ENCODE measurements around the gene ESRRG. TPM values are rescaled to one million over a fixed set of nuclear protein-coding genes. Genes with fewer than 3 reads are reported as not detected.

Gene ESRRG
- total RNA-seq, result 10 to 100 TPM in 1 of 7 donors, 1 to 10 TPM in 6; 1.3 to 11.9 (median 2.8) TPM
- polyA plus RNA-seq, result under 1 TPM; 0.29 to 0.42 (median 0.30) TPM
- long read RNA-seq, donor 1, result 0 reads
- long read RNA-seq, donor 2, result 0 reads

DNA sequence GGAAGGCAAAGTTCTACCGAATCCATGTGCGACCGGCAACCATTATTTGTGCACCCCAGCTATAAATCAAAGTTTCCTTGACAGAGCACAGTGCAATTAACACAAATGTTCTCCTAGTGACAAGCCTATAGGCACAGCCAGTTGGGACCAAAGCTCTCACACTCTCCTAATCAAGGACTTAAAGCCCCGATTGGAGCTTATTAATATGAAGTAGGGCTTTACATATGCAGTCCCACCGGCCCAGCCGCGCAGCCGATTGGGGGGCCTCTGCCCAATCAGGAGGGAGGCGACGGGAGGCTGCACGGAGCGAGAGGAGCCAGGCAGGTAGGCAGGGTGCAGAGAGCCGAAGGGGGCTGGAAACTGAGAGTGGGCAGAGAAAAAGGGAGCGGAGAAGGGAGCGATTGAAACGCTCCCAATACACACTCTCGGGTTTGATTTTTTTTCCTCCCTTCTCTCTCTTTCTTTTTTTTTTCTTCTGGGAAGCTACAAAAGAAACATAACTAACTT is at the start of gene ESRRG:
TSS of gene ESRRG (minus strand) at position 156 of the 507 bp plus-strand sequence. CDS start at position 26, 130 bp downstream.
- TF ChIP-seq, protein P1, sequence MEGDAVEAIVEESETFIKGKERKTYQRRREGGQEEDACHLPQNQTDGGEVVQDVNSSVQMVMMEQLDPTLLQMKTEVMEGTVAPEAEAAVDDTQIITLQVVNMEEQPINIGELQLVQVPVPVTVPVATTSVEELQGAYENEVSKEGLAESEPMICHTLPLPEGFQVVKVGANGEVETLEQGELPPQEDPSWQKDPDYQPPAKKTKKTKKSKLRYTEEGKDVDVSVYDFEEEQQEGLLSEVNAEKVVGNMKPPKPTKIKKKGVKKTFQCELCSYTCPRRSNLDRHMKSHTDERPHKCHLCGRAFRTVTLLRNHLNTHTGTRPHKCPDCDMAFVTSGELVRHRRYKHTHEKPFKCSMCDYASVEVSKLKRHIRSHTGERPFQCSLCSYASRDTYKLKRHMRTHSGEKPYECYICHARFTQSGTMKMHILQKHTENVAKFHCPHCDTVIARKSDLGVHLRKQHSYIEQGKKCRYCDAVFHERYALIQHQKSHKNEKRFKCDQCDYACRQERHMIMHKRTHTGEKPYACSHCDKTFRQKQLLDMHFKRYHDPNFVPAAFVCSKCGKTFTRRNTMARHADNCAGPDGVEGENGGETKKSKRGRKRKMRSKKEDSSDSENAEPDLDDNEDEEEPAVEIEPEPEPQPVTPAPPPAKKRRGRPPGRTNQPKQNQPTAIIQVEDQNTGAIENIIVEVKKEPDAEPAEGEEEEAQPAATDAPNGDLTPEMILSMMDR (IDR thresholded peaks at IDR 0.05 in 8 of 11, conservative IDR thresholded peaks at IDR 0.05 in 3 of 11), result no peak
- TF ChIP-seq POLR2AphosphoS5 (IDR thresholded peaks at IDR 0.05), result peak in 2 of 3 donors; percentile 34 to 77
- Histone ChIP-seq H3K4me3 (peak within 1 kb of the TSS; percentile 5 to 64 (median 30)), H3K4me1 (peaks cover 0 to 8% (median 0%) of the 10 kb centered on the region in 6 donors), H3K27ac (peak within 1 kb of the TSS in 2 of 8 donors; percentile 47 to 49), H3K27me3 (replicated peaks in 1 of 7) (peaks cover 0 to 28% (median 0%) of the 10 kb centered on the region in 7 donors), H3K36me3 (no peaks in the 10 kb centered on the region), H3K9me3 (no peaks in the 10 kb centered on the region)
- intact Hi-C loops (cut with DNase I; ENCODE audit: low total_unique reads), result no loop called here
- DNase-seq, result peak; percentile 78
- WGBS, 5 donors, result 2 to 4% (median 3%) methylated on average over 17 of the region's 17 CpGs

DNA sequence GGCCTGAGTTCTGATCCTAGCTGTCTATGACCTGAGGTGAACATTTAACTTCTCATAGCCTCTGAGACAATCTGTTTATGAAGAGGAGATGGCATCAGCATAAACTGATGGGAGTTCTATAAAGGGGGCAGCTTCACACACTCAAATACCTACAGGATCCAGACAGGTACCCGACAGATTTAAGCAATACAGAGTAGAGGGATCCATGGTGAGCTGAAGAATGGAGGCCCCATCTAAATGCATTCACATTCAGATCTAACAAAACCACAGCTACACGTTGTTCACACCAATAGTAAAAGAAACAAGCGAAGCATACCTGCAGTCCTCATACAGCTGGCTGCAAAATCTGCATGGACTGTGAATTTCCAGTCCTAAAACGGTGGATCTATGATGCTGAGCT is 48.7 kb upstream of the ESRRG start:
- Histone ChIP-seq H3K4me3 (no peak overlapping the region), H3K27ac (no peak overlapping the region), H3K4me1 (no peaks in the 10 kb centered on the region), H3K9me3 (no peaks in the 10 kb centered on the region), H3K36me3 (no peaks in the 10 kb centered on the region), H3K27me3 (replicated peaks in 1 of 7) (no peaks in the 10 kb centered on the region)
- DNase-seq, result no peak
- TF ChIP-seq, protein P1 (IDR thresholded peaks at IDR 0.05 in 8 of 11, conservative IDR thresholded peaks at IDR 0.05 in 3 of 11), result no peak
- no peak for TF ChIP-seq POLR2A (IDR thresholded peaks at IDR 0.05)
- intact Hi-C loops (cut with DNase I; ENCODE audit: low total_unique reads), result no loop called here
- WGBS, 5 donors, result 54 to 78% (median 61%) methylated on average over 4 of the region's 4 CpGs

DNA sequence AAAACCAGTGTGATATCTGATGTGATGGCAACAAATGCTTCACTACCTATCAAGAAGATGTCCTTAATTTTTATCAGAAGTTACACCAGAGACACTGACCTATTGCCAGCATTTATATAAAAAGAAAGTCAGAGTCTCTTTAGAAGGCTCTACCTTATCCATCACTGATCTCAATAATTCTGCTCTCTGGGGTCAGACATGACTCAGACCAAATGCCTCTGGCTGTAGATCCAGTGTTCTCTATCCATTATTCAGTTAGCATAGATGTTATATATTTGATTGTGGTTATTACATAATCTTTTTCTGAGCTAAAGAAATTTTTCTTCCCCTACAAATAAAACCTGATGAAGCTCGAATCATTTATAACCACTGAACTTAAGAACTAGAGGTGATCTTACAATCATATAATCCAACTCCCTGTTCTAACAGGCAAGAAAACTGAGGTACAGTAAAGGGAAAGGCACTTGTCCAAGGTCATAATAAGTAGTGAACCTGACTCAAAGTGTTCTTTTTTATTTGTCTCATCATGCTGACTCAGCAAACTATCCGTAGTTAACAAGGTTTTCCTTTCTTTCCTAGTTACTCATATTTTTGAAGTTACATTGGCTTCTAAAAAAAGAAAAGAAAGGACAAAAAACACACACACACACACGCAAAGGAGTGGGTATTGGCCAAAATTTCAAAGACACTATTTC is 43.6 kb upstream of the ESRRG start:
- TF ChIP-seq, protein P1 (IDR thresholded peaks at IDR 0.05 in 8 of 11, conservative IDR thresholded peaks at IDR 0.05 in 3 of 11), result no peak
- TF ChIP-seq POLR2A (IDR thresholded peaks at IDR 0.05), result no peak
- no peak for TF ChIP-seq POLR2AphosphoS5 (IDR thresholded peaks at IDR 0.05)
- DNase-seq, result no peak
- Histone ChIP-seq H3K36me3 (no peaks in the 10 kb centered on the region), H3K4me1 (no peaks in the 10 kb centered on the region), H3K9me3 (no peaks in the 10 kb centered on the region), H3K4me3 (no peak overlapping the region), H3K27me3 (replicated peaks in 1 of 7) (no peaks in the 10 kb centered on the region), H3K27ac (no peak overlapping the region)
- 46 to 52% (median 48%) methylated on average over 3 of the region's 3 CpGs for WGBS, 5 donors
- intact Hi-C loops (cut with DNase I; ENCODE audit: low total_unique reads), result no loop called here
